ENCODE measurements around the gene GJC1. TPM values are rescaled to one million over a fixed set of nuclear protein-coding genes. Genes with fewer than 3 reads are reported as not detected.

GJC1 gene
- total and polyA plus RNA-seq, 9 of the 15 experiments (the other 6 are each of a cell fraction or from before 2014, with no cell fraction given): 0.04 to 1.4 (median 0.18) TPM; not detected in 1

DNA sequence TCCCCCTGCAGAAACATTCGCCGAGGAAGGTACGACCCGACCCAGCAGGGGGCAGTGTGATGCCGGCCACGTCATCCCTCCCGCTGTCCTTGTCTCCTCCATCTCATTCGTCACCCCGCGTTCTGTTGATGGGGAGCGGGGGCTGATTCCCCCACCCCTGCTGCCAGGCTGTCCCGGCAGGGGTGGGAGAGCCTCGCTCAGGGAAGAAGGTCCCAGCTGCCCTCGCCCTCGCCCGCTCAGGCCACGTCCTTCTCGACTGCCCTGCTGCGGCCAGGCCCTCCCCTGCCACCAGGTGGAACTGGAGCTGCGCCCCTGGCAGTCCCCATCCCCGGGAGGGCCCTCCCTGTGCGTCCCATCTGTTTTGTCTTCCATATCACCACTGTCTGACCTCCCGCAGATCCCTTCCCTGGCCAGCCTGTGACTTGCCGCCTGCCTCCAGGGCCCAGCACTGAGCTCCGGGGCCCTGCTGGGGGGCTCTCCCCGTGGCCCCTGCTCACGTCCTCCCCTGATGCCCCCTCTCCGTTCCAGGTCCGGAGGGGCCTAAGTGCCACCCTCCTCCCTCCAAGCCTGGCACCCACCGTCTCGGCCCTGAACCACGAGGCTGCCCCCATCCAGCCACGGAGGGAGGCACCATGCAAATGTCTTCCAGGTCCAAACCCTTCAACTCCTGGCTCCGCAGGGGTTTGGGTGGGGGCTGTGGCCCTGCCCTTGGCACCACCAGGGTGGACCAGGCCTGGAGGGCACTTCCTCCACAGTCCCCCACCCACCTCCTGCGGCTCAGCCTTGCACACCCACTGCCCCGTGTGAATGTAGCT lies 50.7 kb downstream of the GJC1 start (continued):
- TF ChIP-seq FOSL1 (tag; conservative IDR thresholded peaks at IDR 0.05) (peak; percentile 92), PKNOX1 (IDR thresholded peaks at IDR 0.05) (peak; percentile 60; the same call in 1 of the 2 replicates), CBX8 (IDR thresholded peaks at IDR 0.05; ENCODE audit: borderline replicate concordance, extremely low read depth, low read depth, low read length, poor library complexity, severe bottlenecking) (no peak), GABPB2 (CRISPR knock-in tag; conservative IDR thresholded peaks at IDR 0.05) (no peak), ATF2 (CRISPR knock-in tag; IDR thresholded peaks at IDR 0.05) (peak; percentile 80; the same call in 1 of the 2 replicates), CEBPZ (IDR thresholded peaks at IDR 0.05; ENCODE audit: borderline replicate concordance, low read depth, low read length) (no peak), AFF4 (CRISPR knock-in tag; IDR thresholded peaks at IDR 0.05) (0 out of 2 replicates have a peak, but pooled peaks have one; percentile 56), DNMT1 (IDR thresholded peaks at IDR 0.05) (no peak), MEF2D (tag; conservative IDR thresholded peaks at IDR 0.05; ENCODE audit: low read depth) (no peak), SNIP1 (IDR thresholded peaks at IDR 0.05; ENCODE audit: low read depth) (no peak), ZNF212 (CRISPR knock-in tag; IDR thresholded peaks at IDR 0.05) (no peak), MYC (IDR thresholded peaks at IDR 0.05; ENCODE audit: low read depth, low read length) (no peak), MYC (CRISPR knock-in tag; IDR thresholded peaks at IDR 0.05; ENCODE audit: borderline replicate concordance, low read depth) (no peak), RBM14 (IDR thresholded peaks at IDR 0.05; ENCODE audit: borderline replicate concordance, insufficient read depth, low read depth, low read length) (0 out of 2 replicates have a peak, but pooled peaks have one; percentile 48), TRIM28 (IDR thresholded peaks at IDR 0.05) (no peak)
